ENCODE measurements around the gene BDH2. TPM values are rescaled to one million over a fixed set of nuclear protein-coding genes. Genes with fewer than 3 reads are reported as not detected.

The BDH2 gene
- total RNA-seq, 1 experiment from 2014 or later = 10.5 TPM

DNA sequence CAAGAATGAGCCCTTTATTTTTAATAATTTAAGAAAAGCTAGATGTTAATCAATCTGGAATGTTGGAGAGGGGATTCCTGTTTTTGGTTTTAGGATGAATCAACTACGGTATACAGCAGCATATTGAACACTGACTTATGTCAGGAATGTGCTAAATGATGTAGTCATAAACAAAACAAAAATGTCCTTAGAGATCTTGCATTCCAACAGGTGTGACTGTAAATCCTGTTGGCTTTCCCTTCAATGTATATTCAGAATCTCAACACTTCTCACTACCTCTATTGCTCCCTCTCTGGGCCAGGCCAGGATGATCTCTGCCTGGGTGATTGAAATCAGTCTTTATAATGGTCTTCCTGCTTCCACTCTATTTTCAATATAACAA is 37.8 kb upstream of the BDH2 start:
- intact Hi-C loops (cut with micrococcal nuclease) = no loop called here
- Histone ChIP-seq H3K27me3 (ENCODE audit: low read length) (no peaks in the 10 kb centered on the region), H2AFZ (ENCODE audit: low read length) (peak overlapping the region; percentile 16; the same call in 1 of the 2 replicates), H3K4me1 (ENCODE audit: insufficient read depth, low read length) (peaks cover 39% of the 10 kb centered on the region), H3K27ac (ENCODE audit: low read length) (peak overlapping the region; percentile 78), H3F3A (ENCODE audit: low read length, unreplicated experiment) (peaks cover 4% of the 10 kb centered on the region), H4K20me1 (ENCODE audit: low read length) (no peaks in the 10 kb centered on the region), H3K9me3 (ENCODE audit: low read length) (no peaks in the 10 kb centered on the region), H3K9ac (ENCODE audit: low read length) (no peak overlapping the region), H3K9me2 (replicated peaks; ENCODE audit: low read length) (no peaks in the 10 kb centered on the region), H3K4me3 (ENCODE audit: low read length) (no peak overlapping the region), H3K36me3 (ENCODE audit: low read depth, low read length) (peaks cover 54% of the 10 kb centered on the region), H3K79me2 (ENCODE audit: low read length) (no peaks in the 10 kb centered on the region), H3K4me2 (ENCODE audit: low read length) (peak overlapping the region; percentile 67)
- BruUV-seq (replicated peaks) = no TSS peak
- no peak for TF ChIP-seq EZH2phosphoT487 (IDR thresholded peaks at IDR 0.05; ENCODE audit: borderline replicate concordance, low read length)
- TF ChIP-seq EZH2 (IDR thresholded peaks at IDR 0.05; ENCODE audit: low read length, unreplicated experiment) = no peak
- TF ChIP-seq, protein P1, sequence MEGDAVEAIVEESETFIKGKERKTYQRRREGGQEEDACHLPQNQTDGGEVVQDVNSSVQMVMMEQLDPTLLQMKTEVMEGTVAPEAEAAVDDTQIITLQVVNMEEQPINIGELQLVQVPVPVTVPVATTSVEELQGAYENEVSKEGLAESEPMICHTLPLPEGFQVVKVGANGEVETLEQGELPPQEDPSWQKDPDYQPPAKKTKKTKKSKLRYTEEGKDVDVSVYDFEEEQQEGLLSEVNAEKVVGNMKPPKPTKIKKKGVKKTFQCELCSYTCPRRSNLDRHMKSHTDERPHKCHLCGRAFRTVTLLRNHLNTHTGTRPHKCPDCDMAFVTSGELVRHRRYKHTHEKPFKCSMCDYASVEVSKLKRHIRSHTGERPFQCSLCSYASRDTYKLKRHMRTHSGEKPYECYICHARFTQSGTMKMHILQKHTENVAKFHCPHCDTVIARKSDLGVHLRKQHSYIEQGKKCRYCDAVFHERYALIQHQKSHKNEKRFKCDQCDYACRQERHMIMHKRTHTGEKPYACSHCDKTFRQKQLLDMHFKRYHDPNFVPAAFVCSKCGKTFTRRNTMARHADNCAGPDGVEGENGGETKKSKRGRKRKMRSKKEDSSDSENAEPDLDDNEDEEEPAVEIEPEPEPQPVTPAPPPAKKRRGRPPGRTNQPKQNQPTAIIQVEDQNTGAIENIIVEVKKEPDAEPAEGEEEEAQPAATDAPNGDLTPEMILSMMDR (conservative IDR thresholded peaks at IDR 0.05; ENCODE audit: low read depth, low read length) = 0 out of 2 replicates have a peak, but pooled peaks have one; percentile 26
- DNase-seq = peak; percentile 80
- ATAC-seq = peak; percentile 92
- ChIA-PET POLR2A (ENCODE audit: unreplicated experiment) (no interaction called here), CTCF (interaction anchor here (0.9 kb wide), 1 partner anchor 38 kb away, joined by 3 read pairs; the partner anchor contains the start of gene BDH2)

- H3K9me2 ChIP-seq (replicated peaks; ENCODE audit: low read length) = no peaks in the 10 kb centered on the region
- DNase-seq (no peak), ATAC-seq (no peak; the same call in 1 of the 2 replicates)
- intact Hi-C loops (cut with micrococcal nuclease) = no loop called here
- BruUV-seq (replicated peaks) = no TSS peak
- no peaks in the 10 kb centered on the region for H3K79me2 ChIP-seq (ENCODE audit: low read length)
- peaks cover 39% of the 10 kb centered on the region for H3K4me1 ChIP-seq (ENCODE audit: insufficient read depth, low read length)
- TF ChIP-seq, protein P1 (conservative IDR thresholded peaks at IDR 0.05; ENCODE audit: low read depth, low read length) = no peak
- TF ChIP-seq EZH2 (IDR thresholded peaks at IDR 0.05; ENCODE audit: low read length, unreplicated experiment) (no peak), EZH2phosphoT487 (IDR thresholded peaks at IDR 0.05; ENCODE audit: borderline replicate concordance, low read length) (no peak)
- no peaks in the 10 kb centered on the region for H3K9me3 ChIP-seq (ENCODE audit: low read length)
- no peaks in the 10 kb centered on the region for H4K20me1 ChIP-seq (ENCODE audit: low read length)
- no peak overlapping the region for H3K4me3 ChIP-seq (ENCODE audit: low read length)
- no peak overlapping the region for H2AFZ ChIP-seq (ENCODE audit: low read length)
- peaks cover 4% of the 10 kb centered on the region for H3F3A ChIP-seq (ENCODE audit: low read length, unreplicated experiment)
- peaks cover 49% of the 10 kb centered on the region for H3K36me3 ChIP-seq (ENCODE audit: low read depth, low read length)
- ChIA-PET CTCF (interaction anchor here (0.9 kb wide), 1 partner anchor 37 kb away, joined by 3 read pairs; the partner anchor contains the start of gene BDH2), POLR2A (ENCODE audit: unreplicated experiment) (no interaction called here)
- no peak overlapping the region for H3K9ac ChIP-seq (ENCODE audit: low read length)
- peak overlapping the region; percentile 67; the same call in 1 of the 2 replicates for H3K4me2 ChIP-seq (ENCODE audit: low read length)
- H3K27me3 ChIP-seq (ENCODE audit: low read length) = no peaks in the 10 kb centered on the region
- H3K27ac ChIP-seq (ENCODE audit: low read length) = peak overlapping the region; percentile 78
These were observed 37.2 kb upstream of the BDH2 start for GRCh38 chr4:103136671-103137445.

DNA sequence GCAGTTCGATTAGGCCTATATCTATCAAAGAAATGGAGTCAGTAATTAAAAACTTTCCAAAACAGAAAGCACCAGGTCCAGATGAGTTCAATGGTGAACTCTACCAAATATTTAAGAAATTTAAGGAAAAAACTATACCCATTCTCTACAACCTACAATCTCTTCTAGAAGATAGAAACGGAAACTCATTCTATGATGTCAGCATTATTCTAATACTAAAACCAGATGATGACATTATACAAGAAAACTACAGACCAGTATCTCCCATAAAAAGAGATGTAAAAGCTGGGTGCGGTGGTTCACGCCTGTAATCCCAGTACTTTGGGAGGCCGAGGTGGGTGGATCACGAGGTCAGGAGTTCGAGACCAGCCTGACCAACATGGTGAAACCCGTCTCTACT is 29.5 kb upstream of the BDH2 start:
- Histone ChIP-seq H3K4me2 (ENCODE audit: low read length) (no peak overlapping the region), H3K79me2 (ENCODE audit: low read length) (no peaks in the 10 kb centered on the region), H3K4me1 (ENCODE audit: insufficient read depth, low read length) (no peaks in the 10 kb centered on the region), H2AFZ (ENCODE audit: low read length) (no peak overlapping the region), H4K20me1 (ENCODE audit: low read length) (no peaks in the 10 kb centered on the region), H3K27me3 (ENCODE audit: low read length) (no peaks in the 10 kb centered on the region), H3K36me3 (ENCODE audit: low read depth, low read length) (peaks cover 33% of the 10 kb centered on the region), H3K27ac (ENCODE audit: low read length) (no peak overlapping the region), H3K9me2 (replicated peaks; ENCODE audit: low read length) (no peaks in the 10 kb centered on the region), H3K9ac (ENCODE audit: low read length) (no peak overlapping the region), H3K9me3 (ENCODE audit: low read length) (no peaks in the 10 kb centered on the region), H3F3A (ENCODE audit: low read length, unreplicated experiment) (no peaks in the 10 kb centered on the region), H3K4me3 (ENCODE audit: low read length) (no peak overlapping the region)
- ATAC-seq (no peak), DNase-seq (no peak)
- ChIA-PET POLR2A (ENCODE audit: unreplicated experiment) (no interaction called here), CTCF (no interaction called here)
- no TSS peak for BruUV-seq (replicated peaks)
- TF ChIP-seq EZH2phosphoT487 (IDR thresholded peaks at IDR 0.05; ENCODE audit: borderline replicate concordance, low read length) = no peak
- TF ChIP-seq, protein P1 (conservative IDR thresholded peaks at IDR 0.05; ENCODE audit: low read depth, low read length) = no peak
- TF ChIP-seq EZH2 (IDR thresholded peaks at IDR 0.05; ENCODE audit: low read length, unreplicated experiment) = no peak
- intact Hi-C loops (cut with micrococcal nuclease) = no loop called here
